IMR-90 (cell line): ENCODE measurements around the gene RGN. TPM values are rescaled to one million over a fixed set of nuclear protein-coding genes. Genes with fewer than 3 reads are reported as not detected.
A peak's percentile ranks its signal among the peaks of the same experiment; 100 is the strongest.

ENCODE experiments used
- ATAC-seq: fragments of 200-7000 bp; cut with Tn5 transposase; 2 replicates; pipeline ENCODE4 v1.9.1; 2020; ENCODE audit warnings: low read depth, mild to moderate bottlenecking, moderate library complexity
- BruUV-seq: library from RNA; stranded (reverse); fragments of 400-500 nt; replicated peaks from 2 replicates; lab custom pipeline; 2021; lab: Mats Ljungman, UMichigan
- CTCF ChIA-PET: fragments of 300-600 bp; formaldehyde crosslinking; extraction: SDS; loops from one replicate; lab custom pipeline; 2021; ENCODE audit warnings: antibody characterized with exemption; lab: Yijun Ruan, JAX
- POLR2A ChIA-PET: fragments of 300-600 bp; sonication (Branson Sonifier 250); formaldehyde crosslinking; loops from one replicate; lab custom pipeline; 2022; ENCODE audit warnings: antibody characterized with exemption; ENCODE audit not compliant: unreplicated experiment; lab: Charles Lee
- DNase-seq: peaks from one replicate; pipeline ENCODE4 v3.0.0; 2013
- H2AFZ ChIP-seq: replicated peaks from 2 replicates; pipeline ENCODE3; 2013; ENCODE audit warnings: low read length, mild to moderate bottlenecking; ENCODE audit not compliant: poor library complexity
- H2AK5ac ChIP-seq: 2 replicates; pipeline ENCODE4 v1.6.1; 2013; ENCODE audit warnings: low read depth, low read length, inconsistent platforms
- H2AK9ac ChIP-seq: replicated peaks from 2 replicates; pipeline ENCODE3; 2013; ENCODE audit warnings: mild to moderate bottlenecking, low read depth, low read length, moderate library complexity; ENCODE audit not compliant: poor library complexity
- H2BK120ac ChIP-seq: 2 replicates; pipeline ENCODE4 v1.6.1; 2013; ENCODE audit warnings: low read depth, low read length, inconsistent platforms
- H2BK15ac ChIP-seq: 3 replicates; pipeline ENCODE4 v1.6.1; 2013; ENCODE audit warnings: low read depth, low read length, inconsistent platforms
- H2BK20ac ChIP-seq: 2 replicates; pipeline ENCODE4 v1.6.1; 2013; ENCODE audit warnings: low read depth, mild to moderate bottlenecking, inconsistent platforms, low read length, moderate library complexity
- H2BK5ac ChIP-seq: 2 replicates; pipeline ENCODE4 v1.6.1; 2013; ENCODE audit warnings: mild to moderate bottlenecking, low read depth, low read length, inconsistent platforms; ENCODE audit not compliant: poor library complexity, severe bottlenecking
- H3K14ac ChIP-seq: replicated peaks from 2 replicates; pipeline ENCODE4 v1.6.1; 2013; ENCODE audit warnings: low read depth, low read length, inconsistent platforms
- H3K18ac ChIP-seq: 2 replicates; pipeline ENCODE4 v1.6.1; 2013; ENCODE audit warnings: low read depth, low read length, control low read depth
- H3K23ac ChIP-seq: 2 replicates; pipeline ENCODE4 v1.6.1; 2013; ENCODE audit warnings: low read depth, low read length, inconsistent platforms
- H3K27ac ChIP-seq: 2 replicates; pipeline ENCODE4 v1.5.1; 2013; ENCODE audit warnings: mild to moderate bottlenecking, control low read depth, low read length; ENCODE audit not compliant: insufficient read depth
- H3K27me3 ChIP-seq: 2 replicates; pipeline ENCODE4 v1.6.1; 2013; ENCODE audit warnings: low read length; ENCODE audit not compliant: control insufficient read depth, insufficient read depth
- H3K36me3 ChIP-seq: 2 replicates; pipeline ENCODE4 v1.6.1; 2013; ENCODE audit warnings: low read length, mixed read lengths; ENCODE audit not compliant: control insufficient read depth, insufficient read depth
- H3K4ac ChIP-seq: 2 replicates; pipeline ENCODE4 v1.6.1; 2013; ENCODE audit warnings: low read depth, low read length, inconsistent platforms
- H3K4me1 ChIP-seq: 2 replicates; pipeline ENCODE4 v1.6.1; 2013; ENCODE audit warnings: low read length, mixed read lengths; ENCODE audit not compliant: control insufficient read depth, insufficient read depth
- H3K4me2 ChIP-seq: 2 replicates; pipeline ENCODE4 v1.6.1; 2013; ENCODE audit warnings: low read depth, mild to moderate bottlenecking, control low read depth, low read length, moderate library complexity
- H3K4me3 ChIP-seq: 2 replicates; pipeline ENCODE4 v1.5.1; 2013; ENCODE audit warnings: low read depth, mild to moderate bottlenecking, control low read depth, low read length, moderate library complexity; ENCODE audit not compliant: insufficient read depth
- H3K56ac ChIP-seq: 2 replicates; pipeline ENCODE4 v1.6.1; 2013; ENCODE audit warnings: low read length, inconsistent platforms; ENCODE audit not compliant: insufficient read depth; ENCODE audit errors: extremely low read depth
- H3K79me1 ChIP-seq, 2 experiments: 2 replicates each; pipeline ENCODE4 v1.6.1; 2013; ENCODE audit warnings: low read length in 2 of 2, inconsistent platforms in 1 of 2, low read depth in 1 of 2
- H3K9ac ChIP-seq: 2 replicates; pipeline ENCODE4 v1.6.1; 2013; ENCODE audit warnings: low read depth, low read length, control low read depth
- H3K9me1 ChIP-seq: 2 replicates; pipeline ENCODE4 v1.6.1; 2013; ENCODE audit warnings: low read length, inconsistent platforms; ENCODE audit not compliant: insufficient read depth
- H3K9me3 ChIP-seq: 2 replicates; pipeline ENCODE4 v1.6.1; 2013; ENCODE audit warnings: low read length; ENCODE audit not compliant: control insufficient read depth, insufficient read depth
- H4K20me1 ChIP-seq: 2 replicates; pipeline ENCODE4 v1.6.1; 2013; ENCODE audit warnings: low read length, inconsistent platforms; ENCODE audit not compliant: insufficient read depth
- H4K5ac ChIP-seq: 2 replicates; pipeline ENCODE4 v1.6.1; 2013; ENCODE audit warnings: mild to moderate bottlenecking, low read depth, low read length, control low read depth
- H4K8ac ChIP-seq, 2 experiments: 2 replicates each; pipeline ENCODE4 v1.6.1; 2013; ENCODE audit warnings: low read depth in 2 of 2, low read length in 2 of 2, control low read depth in 1 of 2, inconsistent platforms in 1 of 2
- H4K91ac ChIP-seq: 2 replicates; pipeline ENCODE4 v1.6.1; 2013; ENCODE audit warnings: low read depth, low read length, inconsistent platforms; ENCODE audit not compliant: insufficient read depth
- CEBPB ChIP-seq: IDR thresholded peaks from 2 replicates; pipeline ENCODE4 v1.6.1; 2012; ENCODE audit warnings: low read depth, low read length, improper control_type of control experiment
- FOS ChIP-seq: fragments of 150-350 bp; IDR thresholded peaks from 2 replicates; pipeline ENCODE4 v1.6.1; 2016; ENCODE audit warnings: low read depth, low read length
- MAZ ChIP-seq: IDR thresholded peaks from 2 replicates; pipeline ENCODE4 v1.6.1; 2012; ENCODE audit warnings: low read depth, mild to moderate bottlenecking, low read length, improper control_type of control experiment, moderate library complexity, borderline replicate concordance
- MXI1 ChIP-seq: IDR thresholded peaks from 2 replicates; pipeline ENCODE4 v1.6.1; 2012; ENCODE audit warnings: low read depth, mild to moderate bottlenecking, low read length, moderate library complexity, borderline replicate concordance
- POLR2A ChIP-seq: IDR thresholded peaks from 2 replicates; pipeline ENCODE4 v1.6.1; 2012; ENCODE audit warnings: mild to moderate bottlenecking, low read depth, low read length
- RAD21 ChIP-seq: IDR thresholded peaks from 2 replicates; pipeline ENCODE4 v1.6.1; 2012; ENCODE audit warnings: low read length, improper control_type of control experiment
- WGBS, 2 experiments: methylation state at CpG; one replicate each; pipeline versions ENCODE4 v1.1.5 to v1.1.7; 2013; ENCODE audit warnings: missing lambda C conversion rate in 2 of 2; ENCODE audit not compliant: insufficient read length in 1 of 2; ENCODE audit errors: extremely low coverage in 2 of 2; 5-methylcytosine and 5-hydroxymethylcytosine counted together
- dilution Hi-C: fragments of 300-500 bp; cut with HindIII; formaldehyde crosslinking; loops from one replicate; pipeline ENCODE4 v1.14.3; 2018; ENCODE audit warnings: low sequenced_read_pairs; ENCODE audit not compliant: unreplicated experiment
- in situ Hi-C: fragments of 300-500 bp; cut with MboI; formaldehyde crosslinking; loops from 3 replicates; pipeline ENCODE4 v1.14.3; 2019; ENCODE audit warnings: low sequenced_read_pairs, inconsistent platforms, mixed read lengths
- intact Hi-C: fragments of 100-400 bp; cut with micrococcal nuclease; formaldehyde crosslinking; loops from 2 replicates; pipeline ENCODE4 v1.10.0; 2022
- polyA plus RNA-seq, 3 experiments: library from polyadenylated mRNA; depleted of rRNA; stranded (reverse); fragments of >200 nt; gene quantifications; 2 replicates each; pipeline ENCODE4 v1.2.3, GENCODE V29; 2012; ENCODE audit warnings: low replicate concordance in 1 of 3
- total RNA-seq: library from RNA; depleted of rRNA; stranded (reverse); fragments of >200 nt; gene quantifications from 2 replicates; pipeline ENCODE4 v1.2.3, GENCODE V29; 2012
- TF ChIP-seq, protein P1 (sequence below): conservative IDR thresholded peaks from 2 replicates; pipeline ENCODE4 v1.5.1; 2012; ENCODE audit warnings: mild to moderate bottlenecking, low read depth, low read length, improper control_type of control experiment
- TF ChIP-seq, protein P2 (sequence below): fragments of 150-350 bp; IDR thresholded peaks from 2 replicates; pipeline ENCODE4 v1.6.1; 2017; ENCODE audit warnings: mild to moderate bottlenecking, antibody characterized with exemption, low read length, low read depth

RGN gene
- total and polyA plus RNA-seq, 2 of the 4 experiments (the other 2 are of a cell fraction) = 0.18 to 0.26 TPM

DNA sequence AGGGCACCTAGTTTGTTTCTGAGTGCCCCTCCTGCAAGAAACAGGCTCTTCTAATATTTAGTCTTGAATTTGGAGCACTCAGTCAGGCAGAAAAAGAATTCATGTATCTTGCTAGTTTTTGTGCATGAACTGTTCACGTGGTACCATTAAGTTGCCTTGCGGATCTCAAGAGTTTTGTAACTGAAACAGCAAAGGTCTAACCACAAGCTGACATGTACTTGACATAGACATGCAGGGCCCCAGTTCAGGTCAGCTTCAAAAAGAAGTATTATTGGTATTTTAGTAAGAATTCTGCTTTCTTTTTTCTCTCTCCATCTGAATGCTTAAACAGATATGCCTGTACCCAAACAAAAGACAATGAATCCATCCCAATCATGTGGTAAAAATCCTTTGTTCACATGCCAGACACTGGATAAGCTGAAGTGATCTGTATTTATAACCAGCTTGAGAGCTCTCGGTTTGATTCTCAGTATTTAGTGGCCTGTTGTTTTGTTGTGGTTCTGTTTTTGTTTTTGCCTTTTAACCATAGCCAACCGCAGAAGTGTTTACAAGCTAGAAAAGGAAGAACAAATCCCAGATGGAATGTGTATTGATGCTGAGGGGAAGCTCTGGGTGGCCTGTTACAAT is 13.0 kb downstream of the RGN start:
- no peak overlapping the region for H3K27ac ChIP-seq
- H3K14ac ChIP-seq = no peak overlapping the region
- no peaks in the 10 kb centered on the region for H3K4me1 ChIP-seq
- ChIA-PET CTCF (no interaction called here), POLR2A (no interaction called here)
- H3K9ac ChIP-seq = no peak overlapping the region
- no peak overlapping the region for H2AK5ac ChIP-seq
- no peak overlapping the region for H2AFZ ChIP-seq
- intact Hi-C loops = loop anchor here (5.0 to 10.0 kb wide), 3 partner anchors 59 to 536 kb away; partner anchors contain the start of gene SLC9A7
- in situ Hi-C loops = no loop called here
- H2BK20ac ChIP-seq = no peak overlapping the region
- H3K4me3 ChIP-seq = no peak overlapping the region
- WGBS, 2 experiments = 34% methylated on average over 2 of the region's 4 CpGs; no CpG with 5 or more reads in 1 of the 2 experiments
- H3K56ac ChIP-seq = no peak overlapping the region
- no peak overlapping the region for H4K91ac ChIP-seq
- no peaks in the 10 kb centered on the region for H3K79me1 ChIP-seq
- no peak overlapping the region for H2BK15ac ChIP-seq
- H4K20me1 ChIP-seq = no peaks in the 10 kb centered on the region
- dilution Hi-C loops = no loop called here
- H2BK5ac ChIP-seq = no peak overlapping the region
- no peak overlapping the region for H3K4me2 ChIP-seq
- no peak overlapping the region for H3K23ac ChIP-seq
- TF ChIP-seq FOS = no peak
- TF ChIP-seq, protein P1, sequence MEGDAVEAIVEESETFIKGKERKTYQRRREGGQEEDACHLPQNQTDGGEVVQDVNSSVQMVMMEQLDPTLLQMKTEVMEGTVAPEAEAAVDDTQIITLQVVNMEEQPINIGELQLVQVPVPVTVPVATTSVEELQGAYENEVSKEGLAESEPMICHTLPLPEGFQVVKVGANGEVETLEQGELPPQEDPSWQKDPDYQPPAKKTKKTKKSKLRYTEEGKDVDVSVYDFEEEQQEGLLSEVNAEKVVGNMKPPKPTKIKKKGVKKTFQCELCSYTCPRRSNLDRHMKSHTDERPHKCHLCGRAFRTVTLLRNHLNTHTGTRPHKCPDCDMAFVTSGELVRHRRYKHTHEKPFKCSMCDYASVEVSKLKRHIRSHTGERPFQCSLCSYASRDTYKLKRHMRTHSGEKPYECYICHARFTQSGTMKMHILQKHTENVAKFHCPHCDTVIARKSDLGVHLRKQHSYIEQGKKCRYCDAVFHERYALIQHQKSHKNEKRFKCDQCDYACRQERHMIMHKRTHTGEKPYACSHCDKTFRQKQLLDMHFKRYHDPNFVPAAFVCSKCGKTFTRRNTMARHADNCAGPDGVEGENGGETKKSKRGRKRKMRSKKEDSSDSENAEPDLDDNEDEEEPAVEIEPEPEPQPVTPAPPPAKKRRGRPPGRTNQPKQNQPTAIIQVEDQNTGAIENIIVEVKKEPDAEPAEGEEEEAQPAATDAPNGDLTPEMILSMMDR = no peak
- no peak for TF ChIP-seq MAZ
- TF ChIP-seq POLR2A = no peak
- TF ChIP-seq, protein P2, sequence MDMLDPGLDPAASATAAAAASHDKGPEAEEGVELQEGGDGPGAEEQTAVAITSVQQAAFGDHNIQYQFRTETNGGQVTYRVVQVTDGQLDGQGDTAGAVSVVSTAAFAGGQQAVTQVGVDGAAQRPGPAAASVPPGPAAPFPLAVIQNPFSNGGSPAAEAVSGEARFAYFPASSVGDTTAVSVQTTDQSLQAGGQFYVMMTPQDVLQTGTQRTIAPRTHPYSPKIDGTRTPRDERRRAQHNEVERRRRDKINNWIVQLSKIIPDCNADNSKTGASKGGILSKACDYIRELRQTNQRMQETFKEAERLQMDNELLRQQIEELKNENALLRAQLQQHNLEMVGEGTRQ = no peak
- no peak for TF ChIP-seq CEBPB
- no peak for TF ChIP-seq RAD21
- TF ChIP-seq MXI1 = no peak
- H2BK120ac ChIP-seq = no peak overlapping the region
- H3K27me3 ChIP-seq = peaks cover 8% of the 10 kb centered on the region
- DNase-seq = peak; percentile 18
- no TSS peak for BruUV-seq
- H3K9me1 ChIP-seq = no peaks in the 10 kb centered on the region
- no peak overlapping the region for H3K18ac ChIP-seq
- no peak overlapping the region for H4K8ac ChIP-seq
- H3K4ac ChIP-seq = no peak overlapping the region
- no peak overlapping the region for H4K5ac ChIP-seq
- H3K36me3 ChIP-seq = no peaks in the 10 kb centered on the region
- ATAC-seq = 0 out of 2 replicates have a peak, but pooled peaks have one; percentile 14
- no peak overlapping the region for H2AK9ac ChIP-seq
- no peaks in the 10 kb centered on the region for H3K9me3 ChIP-seq
